NCI-H1694 (cell line): Measurements from ENCODE around the gene NAT14.

ENCODE experiments used
- DNase-seq: peaks from one replicate; lab custom pipeline; 2025; lab: John Stamatoyannopoulos, UW

Gene NAT14

DNA sequence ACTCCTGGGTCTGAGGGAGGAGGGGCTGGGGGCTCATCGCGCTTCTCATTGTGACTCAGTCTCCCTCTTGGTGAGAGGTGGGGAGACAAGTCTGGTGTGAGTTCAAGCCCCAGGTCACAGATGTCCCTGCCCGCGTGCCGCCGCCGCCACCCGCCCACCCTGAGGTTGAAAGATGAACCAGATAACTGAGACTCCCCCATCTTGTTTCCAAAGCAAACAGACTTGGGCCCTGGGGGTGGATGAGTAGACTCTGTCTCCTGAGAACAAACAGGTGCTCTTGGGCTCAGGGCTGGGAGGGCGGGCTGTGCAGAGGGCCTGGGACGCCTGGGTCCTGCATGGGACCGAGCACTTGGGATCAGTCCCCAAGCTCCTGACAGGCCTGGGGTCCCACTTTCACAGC, 51.4 kb downstream of the NAT14 start:
- no peak for DNase-seq
